ENCODE measurements around the gene RPS18. TPM values are rescaled to one million over a fixed set of nuclear protein-coding genes. Genes with fewer than 3 reads are reported as not detected.

The RPS18 gene
- total and polyA plus RNA-seq, 9 of the 15 experiments (the other 6 are each of a cell fraction or from before 2014, with no cell fraction given) = 5,023 to 17,516 (median 8,131) TPM

DNA sequence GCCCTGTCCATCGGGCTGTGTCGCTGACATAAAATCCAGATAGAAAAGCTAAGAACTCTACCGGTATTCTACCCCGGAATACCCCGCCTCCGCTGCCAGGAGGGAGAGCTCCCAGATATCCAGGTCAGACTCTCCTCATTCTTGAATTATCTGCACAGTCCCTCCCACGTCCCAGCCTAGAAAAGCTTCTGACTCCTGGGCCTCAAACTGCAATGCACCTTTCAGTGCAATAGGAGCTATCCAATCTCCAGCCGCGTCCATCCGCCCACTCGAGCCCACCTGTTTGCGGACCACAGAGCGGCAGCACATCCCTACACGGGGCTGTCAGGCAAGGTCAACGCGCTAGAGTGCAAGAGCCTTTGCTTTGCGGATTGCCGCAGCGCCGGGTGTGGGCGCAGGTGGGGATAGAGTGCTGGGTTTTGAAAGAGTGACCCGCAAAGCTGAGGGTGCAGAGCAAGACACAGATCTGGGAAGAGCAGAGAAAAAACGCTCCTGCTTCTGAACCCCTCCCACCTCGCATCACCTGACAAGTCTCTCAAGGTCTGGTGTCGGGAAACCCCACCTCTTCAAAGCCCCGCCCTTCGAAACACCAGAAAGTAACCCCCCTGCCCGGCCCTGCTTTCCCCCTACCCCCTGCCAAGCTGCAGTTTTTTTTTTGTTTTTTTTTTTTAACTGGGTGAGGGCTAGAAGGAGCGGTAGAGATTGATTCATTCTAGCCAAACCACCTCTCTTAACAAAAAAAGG is 40.7 kb downstream of the RPS18 start (continued):
- TF ChIP-seq, protein P1, sequence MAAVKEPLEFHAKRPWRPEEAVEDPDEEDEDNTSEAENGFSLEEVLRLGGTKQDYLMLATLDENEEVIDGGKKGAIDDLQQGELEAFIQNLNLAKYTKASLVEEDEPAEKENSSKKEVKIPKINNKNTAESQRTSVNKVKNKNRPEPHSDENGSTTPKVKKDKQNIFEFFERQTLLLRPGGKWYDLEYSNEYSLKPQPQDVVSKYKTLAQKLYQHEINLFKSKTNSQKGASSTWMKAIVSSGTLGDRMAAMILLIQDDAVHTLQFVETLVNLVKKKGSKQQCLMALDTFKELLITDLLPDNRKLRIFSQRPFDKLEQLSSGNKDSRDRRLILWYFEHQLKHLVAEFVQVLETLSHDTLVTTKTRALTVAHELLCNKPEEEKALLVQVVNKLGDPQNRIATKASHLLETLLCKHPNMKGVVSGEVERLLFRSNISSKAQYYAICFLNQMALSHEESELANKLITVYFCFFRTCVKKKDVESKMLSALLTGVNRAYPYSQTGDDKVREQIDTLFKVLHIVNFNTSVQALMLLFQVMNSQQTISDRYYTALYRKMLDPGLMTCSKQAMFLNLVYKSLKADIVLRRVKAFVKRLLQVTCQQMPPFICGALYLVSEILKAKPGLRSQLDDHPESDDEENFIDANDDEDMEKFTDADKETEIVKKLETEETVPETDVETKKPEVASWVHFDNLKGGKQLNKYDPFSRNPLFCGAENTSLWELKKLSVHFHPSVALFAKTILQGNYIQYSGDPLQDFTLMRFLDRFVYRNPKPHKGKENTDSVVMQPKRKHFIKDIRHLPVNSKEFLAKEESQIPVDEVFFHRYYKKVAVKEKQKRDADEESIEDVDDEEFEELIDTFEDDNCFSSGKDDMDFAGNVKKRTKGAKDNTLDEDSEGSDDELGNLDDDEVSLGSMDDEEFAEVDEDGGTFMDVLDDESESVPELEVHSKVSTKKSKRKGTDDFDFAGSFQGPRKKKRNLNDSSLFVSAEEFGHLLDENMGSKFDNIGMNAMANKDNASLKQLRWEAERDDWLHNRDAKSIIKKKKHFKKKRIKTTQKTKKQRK (IDR thresholded peaks at IDR 0.05; ENCODE audit: borderline replicate concordance, low read depth, low read length) = no peak
- TF ChIP-seq, protein P2, sequence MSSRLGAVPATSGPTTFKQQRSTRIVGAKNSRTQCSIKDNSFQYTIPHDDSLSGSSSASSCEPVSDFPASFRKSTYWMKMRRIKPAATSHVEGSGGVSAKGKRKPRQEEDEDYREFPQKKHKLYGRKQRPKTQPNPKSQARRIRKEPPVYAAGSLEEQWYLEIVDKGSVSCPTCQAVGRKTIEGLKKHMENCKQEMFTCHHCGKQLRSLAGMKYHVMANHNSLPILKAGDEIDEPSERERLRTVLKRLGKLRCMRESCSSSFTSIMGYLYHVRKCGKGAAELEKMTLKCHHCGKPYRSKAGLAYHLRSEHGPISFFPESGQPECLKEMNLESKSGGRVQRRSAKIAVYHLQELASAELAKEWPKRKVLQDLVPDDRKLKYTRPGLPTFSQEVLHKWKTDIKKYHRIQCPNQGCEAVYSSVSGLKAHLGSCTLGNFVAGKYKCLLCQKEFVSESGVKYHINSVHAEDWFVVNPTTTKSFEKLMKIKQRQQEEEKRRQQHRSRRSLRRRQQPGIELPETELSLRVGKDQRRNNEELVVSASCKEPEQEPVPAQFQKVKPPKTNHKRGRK (tag; IDR thresholded peaks at IDR 0.05) = no peak
- peak; percentile 42 for TF ChIP-seq TBP (optimal IDR thresholded peaks at IDR 0.05; ENCODE audit: low read depth, low read length)
- no peak for TF ChIP-seq PHTF2 (CRISPR knock-in tag; IDR thresholded peaks at IDR 0.05)
- TF ChIP-seq ATF1 (CRISPR knock-in tag; IDR thresholded peaks at IDR 0.05) = no peak
- peak; percentile 37 for TF ChIP-seq ATF1 (tag; IDR thresholded peaks at IDR 0.05)
- TF ChIP-seq ARID2 (IDR thresholded peaks at IDR 0.05) = 0 out of 2 replicates have a peak, but pooled peaks have one; percentile 7
- TF ChIP-seq, protein P3, sequence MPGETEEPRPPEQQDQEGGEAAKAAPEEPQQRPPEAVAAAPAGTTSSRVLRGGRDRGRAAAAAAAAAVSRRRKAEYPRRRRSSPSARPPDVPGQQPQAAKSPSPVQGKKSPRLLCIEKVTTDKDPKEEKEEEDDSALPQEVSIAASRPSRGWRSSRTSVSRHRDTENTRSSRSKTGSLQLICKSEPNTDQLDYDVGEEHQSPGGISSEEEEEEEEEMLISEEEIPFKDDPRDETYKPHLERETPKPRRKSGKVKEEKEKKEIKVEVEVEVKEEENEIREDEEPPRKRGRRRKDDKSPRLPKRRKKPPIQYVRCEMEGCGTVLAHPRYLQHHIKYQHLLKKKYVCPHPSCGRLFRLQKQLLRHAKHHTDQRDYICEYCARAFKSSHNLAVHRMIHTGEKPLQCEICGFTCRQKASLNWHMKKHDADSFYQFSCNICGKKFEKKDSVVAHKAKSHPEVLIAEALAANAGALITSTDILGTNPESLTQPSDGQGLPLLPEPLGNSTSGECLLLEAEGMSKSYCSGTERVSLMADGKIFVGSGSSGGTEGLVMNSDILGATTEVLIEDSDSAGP (CRISPR knock-in tag; IDR thresholded peaks at IDR 0.05) = 0 out of 2 replicates have a peak, but pooled peaks have one; percentile 53
- no peak for TF ChIP-seq JUNB (CRISPR knock-in tag; conservative IDR thresholded peaks at IDR 0.05)
- peak; percentile 54; the same call in 1 of the 2 replicates for TF ChIP-seq RB1 (IDR thresholded peaks at IDR 0.05; ENCODE audit: low read depth)
- no peak for TF ChIP-seq CEBPB (tag; IDR thresholded peaks at IDR 0.05)
- TF ChIP-seq MAZ (CRISPR knock-in tag; conservative IDR thresholded peaks at IDR 0.05 in 1 of 2, IDR thresholded peaks at IDR 0.05 in 1 of 2) = peak; percentile 38 to 48; a peak in 2 of 4 replicates
- no peak for TF ChIP-seq NR2C2 (CRISPR knock-in tag; IDR thresholded peaks at IDR 0.05)
- TF ChIP-seq NR2C2 (tag; IDR thresholded peaks at IDR 0.05) = no peak
- TF ChIP-seq FOXM1 (IDR thresholded peaks at IDR 0.05; ENCODE audit: low read depth) = no peak
- TF ChIP-seq FOXM1 (CRISPR knock-in tag; IDR thresholded peaks at IDR 0.05; ENCODE audit: low read depth) = no peak
- TF ChIP-seq, protein P4, sequence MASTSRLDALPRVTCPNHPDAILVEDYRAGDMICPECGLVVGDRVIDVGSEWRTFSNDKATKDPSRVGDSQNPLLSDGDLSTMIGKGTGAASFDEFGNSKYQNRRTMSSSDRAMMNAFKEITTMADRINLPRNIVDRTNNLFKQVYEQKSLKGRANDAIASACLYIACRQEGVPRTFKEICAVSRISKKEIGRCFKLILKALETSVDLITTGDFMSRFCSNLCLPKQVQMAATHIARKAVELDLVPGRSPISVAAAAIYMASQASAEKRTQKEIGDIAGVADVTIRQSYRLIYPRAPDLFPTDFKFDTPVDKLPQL (IDR thresholded peaks at IDR 0.05; ENCODE audit: extremely low read depth, insufficient read length) = no peak
- TF ChIP-seq EP400 (IDR thresholded peaks at IDR 0.05) = peak; percentile 20; the same call in 1 of the 2 replicates

All from K562 (cell line).